GM21528 (cell line): ENCODE results near the gene PARN.

Experiments used
- ATAC-seq: cut with Tn5 transposase; IDR thresholded peaks from one replicate; pipeline ENCODE4 v1.9.1; 2021; ENCODE audit warnings: mild to moderate bottlenecking, moderate library complexity; ENCODE audit not compliant: unreplicated experiment, low FRiP score

Gene PARN

GRCh38 chr16:14501331-14502255, 128.5 kb downstream of the PARN start:
- ATAC-seq = no peak

- no peak for ATAC-seq
Measured at GRCh38 chr16:14500791-14501190, 129.3 kb downstream of the PARN start.

DNA sequence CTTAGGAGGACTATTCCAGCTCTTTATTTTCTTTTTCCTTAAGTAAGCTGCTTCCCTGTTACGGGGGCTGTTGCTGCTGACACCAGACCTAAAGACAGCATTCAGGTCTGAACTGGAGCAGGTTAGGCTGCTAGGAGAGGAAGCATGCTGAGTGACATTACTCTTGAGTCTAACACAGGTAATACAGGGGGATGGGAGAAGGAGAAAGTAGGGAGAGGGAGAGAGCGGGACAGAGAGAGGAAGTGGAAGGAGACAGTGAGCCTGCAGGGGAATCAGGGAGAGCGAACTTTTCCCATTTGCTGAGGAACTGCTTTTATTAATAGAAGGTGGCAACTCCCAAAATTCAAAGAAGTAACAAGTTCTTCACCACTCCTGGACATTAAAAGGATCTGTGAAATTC, 130.9 kb downstream of the PARN start:
- no peak for ATAC-seq

GRCh38 chr16:14497245-14498082, 132.6 kb downstream of the PARN start:
- ATAC-seq = no peak

- no peak for ATAC-seq
Measured at GRCh38 chr16:14496786-14497185, 133.3 kb downstream of the PARN start.

- ATAC-seq = no peak
Measured at GRCh38 chr16:14496047-14496770, 133.9 kb downstream of the PARN start.

DNA sequence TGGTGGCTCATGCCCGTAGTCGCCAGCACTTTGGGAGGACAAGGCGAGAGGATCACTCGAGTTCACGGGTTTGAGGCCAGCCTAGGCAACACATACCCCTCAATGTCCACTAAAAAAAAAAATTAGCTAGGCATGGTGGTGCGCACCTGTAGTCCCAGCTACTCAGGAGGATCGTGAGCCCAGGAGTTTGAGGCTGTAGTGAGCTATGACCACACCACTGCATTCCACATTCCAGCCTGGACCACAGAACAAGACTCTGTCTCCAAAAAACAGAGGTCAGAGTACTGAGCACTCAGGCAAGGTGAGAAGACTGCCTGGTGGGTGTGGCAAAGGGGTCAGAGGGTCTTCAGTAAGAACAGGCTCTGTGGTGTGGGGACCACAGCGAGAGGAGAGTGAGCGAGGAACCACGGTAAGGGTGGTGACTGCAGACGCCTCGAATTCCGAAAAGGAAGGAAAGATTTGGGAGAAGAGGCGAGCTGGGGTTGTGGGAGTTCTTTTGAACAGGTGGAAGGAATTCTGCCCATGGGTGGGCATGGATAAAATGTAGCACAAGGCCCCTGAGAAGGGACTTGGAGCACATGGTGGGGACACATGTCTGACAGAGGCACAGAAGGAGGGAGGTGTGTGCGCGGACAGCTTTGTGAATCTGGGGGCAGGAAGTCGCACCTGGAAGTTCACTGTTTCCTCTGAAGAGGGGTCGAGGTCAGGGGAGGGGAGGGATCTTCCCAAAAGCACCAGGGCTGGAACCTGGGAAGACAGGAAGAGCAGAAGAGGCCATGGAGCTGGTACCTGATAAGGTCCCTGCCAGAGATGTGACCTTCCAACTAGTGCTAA, 134.6 kb downstream of the PARN start:
- ATAC-seq = no peak

DNA sequence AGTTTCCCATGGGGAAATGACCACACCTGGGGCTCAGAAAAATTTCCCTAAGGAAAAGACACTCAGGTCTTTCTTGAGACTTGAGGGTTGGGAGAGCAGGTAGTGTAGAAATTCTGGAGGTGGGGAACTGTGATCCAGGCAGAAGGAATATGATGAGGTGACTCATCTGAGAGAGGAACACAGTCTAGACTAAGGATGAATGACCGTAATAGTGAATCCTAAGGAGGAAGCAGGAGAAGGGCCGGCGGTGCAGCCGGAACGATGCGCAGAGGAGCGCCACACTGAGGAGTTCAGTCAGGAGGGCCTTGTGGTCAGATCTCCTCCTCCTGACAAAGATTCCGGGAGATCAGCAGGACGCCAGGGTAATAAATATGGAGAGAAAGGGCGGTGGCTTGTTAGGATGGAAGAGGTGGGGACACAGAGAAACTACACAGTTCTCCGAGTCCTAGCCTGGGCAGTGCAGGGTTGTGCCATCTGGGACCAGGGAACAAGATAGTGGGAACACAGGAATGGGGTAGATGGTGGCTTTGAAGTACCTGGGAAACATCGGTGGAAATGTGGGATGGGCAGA, 135.6 kb downstream of the PARN start:
- ATAC-seq = no peak

- ATAC-seq = no peak
Measured at GRCh38 chr16:14493791-14494190, 136.3 kb downstream of the PARN start.

DNA sequence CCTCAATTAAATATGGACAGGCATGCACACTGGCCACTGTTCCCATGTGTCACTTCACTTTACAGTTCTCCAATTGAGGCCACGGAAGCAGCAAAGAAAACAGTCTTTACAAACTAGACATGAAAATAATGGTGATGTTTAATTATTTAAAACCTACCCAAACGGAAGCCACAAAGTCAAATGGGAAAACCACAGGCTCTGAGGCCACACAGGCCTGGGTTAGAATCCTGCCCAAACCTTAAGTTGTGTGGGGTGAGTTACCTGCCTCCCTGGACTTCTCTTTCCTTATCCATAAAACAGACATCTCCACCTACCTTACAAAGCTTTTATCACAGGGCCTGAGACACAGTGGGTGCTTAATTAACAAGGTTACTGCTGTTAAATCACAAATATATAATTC, 137.4 kb downstream of the PARN start:
- ATAC-seq = no peak

DNA sequence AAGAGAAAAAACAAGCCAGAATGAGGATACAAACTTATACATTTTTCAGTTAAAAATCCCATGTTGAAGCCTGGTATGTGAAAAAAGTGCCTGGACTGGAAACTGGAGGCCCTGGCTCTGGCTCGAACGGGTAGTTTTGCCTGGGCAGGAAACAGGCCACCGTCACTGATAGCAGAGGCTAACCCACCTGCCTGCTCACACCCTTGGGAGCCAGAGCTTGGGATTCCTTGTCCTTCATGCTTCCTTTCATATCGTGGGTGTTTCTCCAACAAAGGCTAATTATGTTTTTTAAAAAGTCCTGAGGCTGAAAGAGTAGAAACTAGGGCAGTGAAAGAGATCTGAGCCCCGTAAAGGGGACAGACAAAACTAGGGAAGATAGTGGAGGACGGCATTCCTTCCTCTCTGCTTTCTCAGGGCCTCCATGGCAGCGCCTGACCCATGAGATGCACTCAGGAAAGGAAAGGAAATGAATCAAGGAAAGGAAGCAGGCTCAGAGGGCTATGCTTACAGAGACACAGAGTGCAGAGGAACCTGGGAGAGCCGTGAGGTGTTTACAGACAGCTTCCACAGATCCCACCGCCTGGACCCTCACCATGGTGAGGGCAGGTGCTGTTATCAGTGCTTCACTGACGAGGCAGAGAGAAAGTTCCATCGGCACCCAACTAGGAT, 138.1 kb downstream of the PARN start:
- no peak for ATAC-seq

- no peak for ATAC-seq
Measured at GRCh38 chr16:14490235-14490634, 139.8 kb downstream of the PARN start.

GRCh38 chr16:14489460-14489859, 140.6 kb downstream of the PARN start:
- no peak for ATAC-seq

DNA sequence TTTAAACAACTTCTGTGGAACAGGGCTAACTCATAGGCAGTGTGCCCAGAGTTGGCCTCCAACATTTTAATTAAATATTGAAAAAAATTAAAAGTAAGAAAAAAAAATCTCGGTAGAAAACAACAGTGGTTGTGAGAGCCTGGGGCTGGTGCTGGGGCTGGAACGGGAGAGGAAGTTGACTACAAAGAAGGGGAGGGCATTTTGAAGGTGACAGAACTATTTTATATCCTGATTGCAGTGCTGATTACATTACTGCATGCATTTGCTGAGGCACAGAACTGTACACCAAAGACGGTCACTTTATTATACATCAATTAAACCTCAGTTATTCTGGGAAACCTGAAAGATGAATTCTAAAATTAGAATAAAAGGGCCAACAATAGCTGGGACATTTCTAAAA, 142.5 kb downstream of the PARN start:
- no peak for ATAC-seq

DNA sequence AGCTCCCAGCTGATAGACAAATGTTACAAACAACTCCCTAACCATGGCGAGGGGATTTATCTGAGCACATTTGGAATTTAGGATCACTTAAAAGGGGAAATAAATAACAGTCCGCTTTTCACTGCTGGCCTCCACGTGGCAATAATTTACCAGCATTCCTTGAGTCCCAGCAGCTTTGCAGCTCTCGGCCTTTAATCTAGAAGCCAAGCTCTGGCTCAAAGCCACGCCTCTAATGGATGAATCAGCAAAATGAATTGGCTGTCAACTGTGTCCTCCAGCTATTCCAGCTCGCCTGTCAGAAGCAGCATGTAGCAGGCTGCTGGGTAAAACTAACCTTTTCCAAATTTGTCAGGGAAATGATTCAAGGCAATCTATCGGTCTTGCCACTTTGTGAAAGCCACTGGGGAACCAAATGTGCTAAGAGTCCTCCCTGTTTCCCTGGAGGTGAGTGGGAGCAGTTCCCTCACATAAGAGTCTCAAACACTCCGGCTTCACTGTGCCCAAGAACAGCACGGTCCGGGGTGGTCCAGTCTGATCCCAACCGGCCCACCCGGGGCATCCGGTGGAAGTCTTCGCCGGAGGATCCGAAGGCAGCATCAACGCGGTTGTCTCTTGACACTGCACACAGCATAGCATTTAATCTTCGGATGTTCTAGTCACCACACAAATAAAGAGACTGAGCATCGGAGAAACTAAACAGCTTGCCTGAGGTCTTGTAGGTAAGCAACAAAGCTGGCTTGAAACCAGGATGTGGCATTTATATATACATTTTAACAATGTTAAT, 143.3 kb downstream of the PARN start:
- ATAC-seq = no peak

DNA sequence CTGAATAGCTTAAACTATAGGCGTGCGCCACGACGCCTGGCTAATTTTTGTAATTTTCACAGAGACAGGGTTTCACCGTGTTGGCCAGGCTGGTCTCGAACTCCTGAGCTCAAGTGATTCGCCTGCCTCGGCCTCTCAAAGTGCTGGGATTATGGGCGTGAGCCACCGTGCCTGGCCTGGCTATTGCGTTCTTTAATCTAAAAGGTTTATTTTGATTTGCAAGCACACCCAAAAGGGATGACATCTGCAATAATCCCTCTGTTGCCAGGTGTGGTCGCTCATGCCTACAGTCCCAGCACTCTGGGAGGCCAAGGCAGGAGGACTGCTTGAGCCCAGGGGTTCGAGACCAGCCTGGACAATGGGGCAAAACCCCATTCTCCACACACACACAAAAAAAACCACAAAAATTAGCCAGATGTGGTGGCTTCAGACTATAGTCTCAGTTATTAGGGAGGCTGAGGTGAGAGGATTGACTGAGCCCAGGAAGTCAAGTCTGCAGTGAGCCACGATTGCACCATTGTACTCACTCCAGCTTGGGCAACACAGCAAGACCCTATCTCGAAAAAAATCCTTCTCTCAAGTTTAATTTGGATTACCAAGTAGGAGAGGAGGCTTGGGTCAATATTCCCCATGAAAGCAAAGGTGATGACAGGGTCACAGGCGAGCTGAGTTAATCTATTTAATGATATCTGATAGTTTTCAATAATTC, 144.1 kb downstream of the PARN start:
- no peak for ATAC-seq

DNA sequence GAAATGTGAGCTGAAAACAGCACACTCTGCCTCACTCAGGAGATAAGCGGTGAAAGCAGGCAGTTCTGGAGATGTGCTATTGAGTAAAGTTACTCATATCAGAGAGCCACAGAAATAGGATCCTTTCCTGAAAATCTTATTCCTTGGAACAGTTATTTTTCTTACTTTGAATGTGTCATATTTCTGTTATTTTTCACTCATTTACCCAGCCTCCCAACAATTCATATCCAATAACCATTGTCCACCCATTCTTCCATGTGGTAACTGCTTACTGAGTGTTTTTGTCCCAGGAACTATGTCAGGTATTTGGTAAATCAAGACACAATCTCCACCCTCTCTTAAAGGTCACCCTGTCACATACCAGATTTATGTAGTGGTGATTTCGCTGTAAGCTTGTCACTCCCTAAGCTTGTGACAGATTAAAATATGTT, 144.9 kb downstream of the PARN start:
- ATAC-seq = no peak
